Vagina (tissue), 2 donors: ENCODE data around the gene SETBP1.

ENCODE experiments used
- POLR2A ChIP-seq, 2 donors: fragments of 450-650 bp; IDR thresholded peaks; one replicate each; pipeline ENCODE4 v1.6.1; 2017; ENCODE audit warnings: antibody characterized with exemption in 2 of 2, mild to moderate bottlenecking in 2 of 2, moderate library complexity in 2 of 2
- POLR2AphosphoS5 ChIP-seq, 2 donors: sonication (generic); formaldehyde crosslinking; IDR thresholded peaks; one replicate each; pipeline ENCODE4 v1.9.0; 2017; ENCODE audit warnings: antibody characterized with exemption in 2 of 2, mild to moderate bottlenecking in 2 of 2, low read depth in 1 of 2; ENCODE audit not compliant: insufficient read depth in 1 of 2
- TF ChIP-seq, protein P1 (sequence below), 3 experiments: fragments of 450-650 bp in 2 of 3; fragments of 200-600 bp in 1 of 3; sonication (generic) in 1 of 3; IDR thresholded peaks; one replicate each; pipeline ENCODE4 v1.5.1; 2017 to 2019; ENCODE audit warnings: antibody characterized with exemption in 3 of 3, mild to moderate bottlenecking in 2 of 3, moderate library complexity in 2 of 3

DNA sequence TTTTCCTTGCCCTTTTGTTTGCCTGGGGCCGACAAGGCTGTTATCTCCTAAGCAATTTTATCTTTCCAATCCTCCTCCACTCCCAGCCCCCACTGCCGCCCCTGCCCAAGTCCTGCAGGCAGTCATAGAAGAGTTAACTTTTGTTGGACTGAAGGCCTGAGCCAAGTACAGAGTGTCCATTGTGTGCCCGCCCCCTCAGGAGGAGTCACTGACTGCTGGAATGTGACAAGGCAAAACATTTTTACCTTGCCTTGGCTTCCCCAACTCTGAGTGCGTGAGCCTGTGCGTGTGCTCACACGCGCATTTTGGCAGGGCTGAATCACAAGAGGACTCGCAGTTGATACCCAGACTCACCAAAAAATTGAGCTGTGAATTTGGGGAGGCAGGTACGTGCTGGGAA lies 16.2 kb downstream of the SETBP1 start:
- TF ChIP-seq, protein P1, sequence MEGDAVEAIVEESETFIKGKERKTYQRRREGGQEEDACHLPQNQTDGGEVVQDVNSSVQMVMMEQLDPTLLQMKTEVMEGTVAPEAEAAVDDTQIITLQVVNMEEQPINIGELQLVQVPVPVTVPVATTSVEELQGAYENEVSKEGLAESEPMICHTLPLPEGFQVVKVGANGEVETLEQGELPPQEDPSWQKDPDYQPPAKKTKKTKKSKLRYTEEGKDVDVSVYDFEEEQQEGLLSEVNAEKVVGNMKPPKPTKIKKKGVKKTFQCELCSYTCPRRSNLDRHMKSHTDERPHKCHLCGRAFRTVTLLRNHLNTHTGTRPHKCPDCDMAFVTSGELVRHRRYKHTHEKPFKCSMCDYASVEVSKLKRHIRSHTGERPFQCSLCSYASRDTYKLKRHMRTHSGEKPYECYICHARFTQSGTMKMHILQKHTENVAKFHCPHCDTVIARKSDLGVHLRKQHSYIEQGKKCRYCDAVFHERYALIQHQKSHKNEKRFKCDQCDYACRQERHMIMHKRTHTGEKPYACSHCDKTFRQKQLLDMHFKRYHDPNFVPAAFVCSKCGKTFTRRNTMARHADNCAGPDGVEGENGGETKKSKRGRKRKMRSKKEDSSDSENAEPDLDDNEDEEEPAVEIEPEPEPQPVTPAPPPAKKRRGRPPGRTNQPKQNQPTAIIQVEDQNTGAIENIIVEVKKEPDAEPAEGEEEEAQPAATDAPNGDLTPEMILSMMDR (IDR thresholded peaks at IDR 0.05), result no peak
- TF ChIP-seq POLR2A (IDR thresholded peaks at IDR 0.05), result no peak
- no peak for TF ChIP-seq POLR2AphosphoS5 (IDR thresholded peaks at IDR 0.05; ENCODE audit: insufficient read depth in 1 of 2, low read depth in 1 of 2)
